Suprapubic skin (tissue), 4 donors: ENCODE results near the gene KRTAP20-3. TPM values are rescaled to one million over a fixed set of nuclear protein-coding genes. Genes with fewer than 3 reads are reported as not detected.

Experiments used
- DNase-seq, 2 donors: peaks; one replicate each; pipeline ENCODE4 v3.0.0-alpha.2; 2019; ENCODE audit warnings: low spot score in 2 of 2
- H3K27ac ChIP-seq: fragments of 200-600 bp; sonication (generic); one replicate; pipeline ENCODE4 v1.5.1; 2019
- H3K27me3 ChIP-seq: fragments of 200-600 bp; sonication (generic); one replicate; pipeline ENCODE4 v1.5.1; 2019
- H3K36me3 ChIP-seq: fragments of 200-600 bp; sonication (generic); one replicate; pipeline ENCODE4 v1.5.1; 2019
- H3K4me1 ChIP-seq: fragments of 200-600 bp; sonication (generic); one replicate; pipeline ENCODE4 v1.5.1; 2019
- H3K4me3 ChIP-seq: fragments of 200-600 bp; sonication (generic); one replicate; pipeline ENCODE4 v1.5.1; 2019; ENCODE audit warnings: mild to moderate bottlenecking
- H3K9me3 ChIP-seq: fragments of 200-600 bp; sonication (generic); one replicate; pipeline ENCODE4 v1.5.1; 2019
- CTCF ChIP-seq, 2 donors: fragments of 200-600 bp in 1 of 2; fragments of 450-650 bp in 1 of 2; sonication (generic) in 1 of 2; IDR thresholded peaks; one replicate each; pipeline ENCODE4 v1.5.1; 2016 to 2019; ENCODE audit warnings: antibody characterized with exemption in 2 of 2, mild to moderate bottlenecking in 1 of 2, moderate library complexity in 1 of 2
- EP300 ChIP-seq: sonication (generic); formaldehyde crosslinking; IDR thresholded peaks from one replicate; pipeline ENCODE4 v1.6.1; 2017; ENCODE audit warnings: antibody characterized with exemption
- POLR2A ChIP-seq, 2 donors: fragments of 450-650 bp; IDR thresholded peaks; one replicate each; pipeline ENCODE4 v1.6.1; 2017; ENCODE audit warnings: antibody characterized with exemption in 2 of 2, mild to moderate bottlenecking in 2 of 2, moderate library complexity in 2 of 2
- POLR2AphosphoS5 ChIP-seq, 3 donors: sonication (generic); formaldehyde crosslinking; IDR thresholded peaks; one replicate each; pipeline ENCODE4 v1.6.1; 2017; ENCODE audit warnings: antibody characterized with exemption in 3 of 3
- WGBS: methylation state at CpG from one replicate; pipeline ENCODE4 v1.1.5; 2018; 5-methylcytosine and 5-hydroxymethylcytosine counted together
- total RNA-seq, 4 donors: library from RNA; depleted of rRNA; stranded (reverse); fragments of >200 nt; gene quantifications; one replicate each; pipeline ENCODE4 v1.1.0, GENCODE V29; 2016

The KRTAP20-3 gene
- total RNA-seq, 4 donors from 2014 or later = not detected

GRCh38 chr21:30676737-30677136 is 34.1 kb downstream of the KRTAP20-3 start:
- Histone ChIP-seq H3K9me3 (no peaks in the 10 kb centered on the region), H3K4me3 (no peak overlapping the region), H3K27me3 (no peaks in the 10 kb centered on the region), H3K36me3 (no peaks in the 10 kb centered on the region), H3K27ac (no peak overlapping the region), H3K4me1 (no peaks in the 10 kb centered on the region)
- TF ChIP-seq CTCF (IDR thresholded peaks at IDR 0.05) = no peak
- no peak for TF ChIP-seq POLR2A (IDR thresholded peaks at IDR 0.05)
- no peak for TF ChIP-seq POLR2AphosphoS5 (IDR thresholded peaks at IDR 0.05)
- TF ChIP-seq EP300 = no peak
- no peak for DNase-seq

GRCh38 chr21:30680586-30680985 is 37.9 kb downstream of the KRTAP20-3 start:
- 35% methylated on average over 1 of the region's 1 CpG for WGBS

GRCh38 chr21:30684506-30684905 is 41.8 kb downstream of the KRTAP20-3 start:
- H3K27ac ChIP-seq = no peak overlapping the region
- no peak overlapping the region for H3K4me3 ChIP-seq
- DNase-seq = no peak
- no peaks in the 10 kb centered on the region for H3K27me3 ChIP-seq
- no peak for TF ChIP-seq EP300
- TF ChIP-seq POLR2AphosphoS5 (IDR thresholded peaks at IDR 0.05) = no peak
- no peak for TF ChIP-seq POLR2A (IDR thresholded peaks at IDR 0.05)
- TF ChIP-seq CTCF (IDR thresholded peaks at IDR 0.05) = no peak
- H3K9me3 ChIP-seq = peaks cover 5% of the 10 kb centered on the region
- 69% methylated on average over 6 of the region's 6 CpGs for WGBS
- H3K36me3 ChIP-seq = no peaks in the 10 kb centered on the region
- H3K4me1 ChIP-seq = no peaks in the 10 kb centered on the region

More at GRCh38 chr21:30680586-30680985, 37.9 kb downstream of the KRTAP20-3 start:
- no peak for DNase-seq
- no peak for TF ChIP-seq CTCF (IDR thresholded peaks at IDR 0.05)
- Histone ChIP-seq H3K4me1 (no peaks in the 10 kb centered on the region), H3K4me3 (no peak overlapping the region), H3K27ac (no peak overlapping the region), H3K9me3 (peaks cover 5% of the 10 kb centered on the region), H3K27me3 (no peaks in the 10 kb centered on the region), H3K36me3 (no peaks in the 10 kb centered on the region)

GRCh38 chr21:30689822-30690221 is 47.2 kb downstream of the KRTAP20-3 start:
- no peak for TF ChIP-seq POLR2A (IDR thresholded peaks at IDR 0.05)
- TF ChIP-seq POLR2AphosphoS5 (IDR thresholded peaks at IDR 0.05) = no peak
- Histone ChIP-seq H3K27ac (no peak overlapping the region), H3K27me3 (no peaks in the 10 kb centered on the region), H3K36me3 (no peaks in the 10 kb centered on the region), H3K4me1 (no peaks in the 10 kb centered on the region), H3K4me3 (no peak overlapping the region), H3K9me3 (no peaks in the 10 kb centered on the region)
- 67% methylated on average over 7 of the region's 7 CpGs for WGBS
- DNase-seq = no peak

Other genes with a start within 250 kb of the KRTAP20-3 start
- 1 to 10 TPM in 1 of 4 donors, not detected in 3; 9.5 TPM for gene KRTAP13-1, start 246.8 kb upstream of the KRTAP20-3 start, total RNA-seq
- gene KRTAP13-3, start 216.9 kb upstream of the KRTAP20-3 start, total RNA-seq = not detected
- gene KRTAP13-4, start 212.6 kb upstream of the KRTAP20-3 start, total RNA-seq = not detected
- gene KRTAP15-1, start 202.6 kb upstream of the KRTAP20-3 start, total RNA-seq = not detected
- 10 to 100 TPM in 1 of 4 donors, 1 to 10 TPM in 2, not detected in 1; 6.8 to 29.7 (median 8.7) TPM for gene KRTAP19-1, start 162.5 kb upstream of the KRTAP20-3 start, total RNA-seq
- not detected for gene KRTAP19-2, start 155.4 kb upstream of the KRTAP20-3 start, total RNA-seq
- gene KRTAP19-3, start 150.9 kb upstream of the KRTAP20-3 start, total RNA-seq = 10 to 100 TPM in 1 of 4 donors, not detected in 3; 41.5 TPM
- not detected for gene KRTAP19-4, start 145.7 kb upstream of the KRTAP20-3 start, total RNA-seq
- gene KRTAP19-5, start 140.7 kb upstream of the KRTAP20-3 start, total RNA-seq = 100 to 1,000 TPM in 1 of 4 donors, 10 to 100 TPM in 1, not detected in 2; 20.8 to 130 TPM
- not detected for gene KRTAP19-6, start 101.0 kb upstream of the KRTAP20-3 start, total RNA-seq
- gene KRTAP19-7, start 81.5 kb upstream of the KRTAP20-3 start, total RNA-seq = 1 to 10 TPM in 1 of 4 donors, not detected in 3; 7.2 TPM
- not detected for gene KRTAP22-2, start 52.5 kb upstream of the KRTAP20-3 start, total RNA-seq
- not detected for gene KRTAP6-3, start 50.4 kb upstream of the KRTAP20-3 start, total RNA-seq
- not detected for gene KRTAP6-2, start 44.0 kb upstream of the KRTAP20-3 start, total RNA-seq
- gene KRTAP22-1, start 41.8 kb upstream of the KRTAP20-3 start, total RNA-seq = not detected
- 10 to 100 TPM in 1 of 4 donors, not detected in 3; 16.0 TPM for gene KRTAP6-1, start 28.9 kb upstream of the KRTAP20-3 start, total RNA-seq
- gene KRTAP20-1, start 26.4 kb upstream of the KRTAP20-3 start, total RNA-seq = not detected
- gene KRTAP20-4, start 22.2 kb upstream of the KRTAP20-3 start, total RNA-seq = not detected
- 1 to 10 TPM in 2 of 4 donors, not detected in 2; 5.9 to 8.6 TPM for gene KRTAP20-2, start 7.7 kb upstream of the KRTAP20-3 start, total RNA-seq
- not detected for gene KRTAP21-3, start 75.9 kb downstream of the KRTAP20-3 start, total RNA-seq
- not detected for gene KRTAP21-2, start 104.4 kb downstream of the KRTAP20-3 start, total RNA-seq
- not detected for gene KRTAP21-1, start 112.6 kb downstream of the KRTAP20-3 start, total RNA-seq
- 10 to 100 TPM in 2 of 4 donors, 1 to 10 TPM in 1, not detected in 1; 6.9 to 27.0 (median 15.7) TPM for gene KRTAP8-1, start 170.4 kb downstream of the KRTAP20-3 start, total RNA-seq
- 10 to 100 TPM in 1 of 4 donors, 1 to 10 TPM in 1, not detected in 2; 9.4 to 57.8 TPM for gene KRTAP7-1, start 186.9 kb downstream of the KRTAP20-3 start, total RNA-seq
- 100 to 1,000 TPM in 1 of 4 donors, 10 to 100 TPM in 2, 1 to 10 TPM in 1; 3.2 to 283 (median 34.3) TPM for gene KRTAP11-1, start 238.7 kb downstream of the KRTAP20-3 start, total RNA-seq